IMR-90 (cell line): ENCODE data around the gene ZNF582.

Source experiments
- CEBPB ChIP-seq: IDR thresholded peaks from 2 replicates; pipeline ENCODE4 v1.6.1; 2012; ENCODE audit warnings: low read depth, low read length, improper control_type of control experiment
- MAZ ChIP-seq: IDR thresholded peaks from 2 replicates; pipeline ENCODE4 v1.6.1; 2012; ENCODE audit warnings: low read depth, mild to moderate bottlenecking, low read length, improper control_type of control experiment, moderate library complexity, borderline replicate concordance
- POLR2A ChIP-seq: IDR thresholded peaks from 2 replicates; pipeline ENCODE4 v1.6.1; 2012; ENCODE audit warnings: mild to moderate bottlenecking, low read depth, low read length
- RFX5 ChIP-seq: IDR thresholded peaks from 2 replicates; pipeline ENCODE4 v1.8.0; 2012; ENCODE audit warnings: low read depth, mild to moderate bottlenecking, low read length, moderate library complexity

GRCh38 chr19:56423985-56424353, 30.6 kb upstream of the ZNF582 start:
- TF ChIP-seq MAZ, result no peak
- no peak for TF ChIP-seq RFX5
- TF ChIP-seq POLR2A, result no peak
- TF ChIP-seq CEBPB, result no peak
